NCI-H2107 treated with DMSO at 0.1 percent for 48 hours (cell line): Measurements from ENCODE around the gene HDAC9.

Experiments
- DNase-seq: peaks from one replicate; lab custom pipeline; 2025; ENCODE audit not compliant: unreplicated experiment; lab: John Stamatoyannopoulos, UW

The HDAC9 gene

DNA sequence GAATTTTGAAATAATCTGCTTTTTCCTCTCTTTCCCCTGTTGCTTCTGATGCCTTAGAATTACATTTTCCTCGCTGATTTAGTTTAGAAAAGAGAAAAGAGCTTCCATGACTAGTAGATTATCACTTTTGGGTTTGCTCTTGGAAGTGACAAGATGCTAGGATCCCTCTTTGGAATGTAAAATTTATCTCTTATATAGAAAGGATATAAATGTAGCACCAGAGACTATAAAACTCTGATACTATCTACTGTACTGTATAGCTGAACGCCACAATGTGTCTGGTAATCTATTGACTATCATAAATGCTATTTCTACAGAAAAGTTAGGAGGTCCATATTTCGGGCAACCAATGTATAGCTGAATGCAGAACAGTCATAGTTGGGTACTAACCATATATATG, 1.1 kb upstream of the HDAC9 start:
- no peak for DNase-seq

- peak; percentile 89 for DNase-seq
Observed at GRCh38 chr7:18494821-18495408, 634 bp upstream of the HDAC9 start.

- peak; percentile 79 for DNase-seq
Observed at GRCh38 chr7:18496341-18496700, 772 bp downstream of the HDAC9 start.

- peak; percentile 55 for DNase-seq
Observed at GRCh38 chr7:18497082-18497481, 1.5 kb downstream of the HDAC9 start.

DNA sequence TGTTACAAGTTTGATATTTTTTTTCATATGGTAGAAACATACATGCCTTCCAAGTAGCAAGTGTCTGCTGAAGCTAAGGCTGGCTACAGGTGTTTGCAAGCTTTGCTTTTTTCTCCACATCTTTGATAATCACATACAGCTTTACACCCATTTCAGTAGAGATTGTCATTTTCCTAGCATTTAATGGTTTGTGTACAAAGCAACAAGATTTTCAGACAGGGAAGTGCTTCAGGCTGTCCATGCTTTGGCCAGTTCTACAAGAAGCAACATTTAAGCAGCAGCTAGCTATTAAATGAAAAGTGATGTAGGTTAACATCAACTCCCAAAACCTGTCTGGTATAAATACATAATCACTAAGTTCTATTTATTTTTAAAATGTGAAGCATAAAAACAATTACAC, 2.3 kb downstream of the HDAC9 start:
- no peak for DNase-seq

DNA sequence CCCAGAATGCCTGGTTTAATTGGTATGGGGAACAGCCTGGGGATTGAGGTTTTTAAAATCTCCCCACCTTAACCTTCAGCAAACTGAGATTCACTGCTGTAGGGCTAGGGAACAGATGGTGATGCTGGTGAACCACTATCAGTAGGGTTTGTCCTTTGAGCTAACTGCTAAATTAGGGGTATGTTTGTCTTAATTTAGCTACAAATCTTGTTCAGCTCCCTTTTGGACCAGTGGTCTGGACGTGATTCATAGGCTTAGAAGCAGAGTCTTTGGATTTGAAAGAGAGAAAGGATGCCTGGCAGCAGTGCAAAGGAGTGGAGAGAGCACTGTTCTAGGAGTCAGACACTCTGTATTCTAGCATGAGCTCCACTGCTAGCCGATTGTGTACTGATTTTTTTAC, 2.8 kb downstream of the HDAC9 start:
- no peak for DNase-seq

DNA sequence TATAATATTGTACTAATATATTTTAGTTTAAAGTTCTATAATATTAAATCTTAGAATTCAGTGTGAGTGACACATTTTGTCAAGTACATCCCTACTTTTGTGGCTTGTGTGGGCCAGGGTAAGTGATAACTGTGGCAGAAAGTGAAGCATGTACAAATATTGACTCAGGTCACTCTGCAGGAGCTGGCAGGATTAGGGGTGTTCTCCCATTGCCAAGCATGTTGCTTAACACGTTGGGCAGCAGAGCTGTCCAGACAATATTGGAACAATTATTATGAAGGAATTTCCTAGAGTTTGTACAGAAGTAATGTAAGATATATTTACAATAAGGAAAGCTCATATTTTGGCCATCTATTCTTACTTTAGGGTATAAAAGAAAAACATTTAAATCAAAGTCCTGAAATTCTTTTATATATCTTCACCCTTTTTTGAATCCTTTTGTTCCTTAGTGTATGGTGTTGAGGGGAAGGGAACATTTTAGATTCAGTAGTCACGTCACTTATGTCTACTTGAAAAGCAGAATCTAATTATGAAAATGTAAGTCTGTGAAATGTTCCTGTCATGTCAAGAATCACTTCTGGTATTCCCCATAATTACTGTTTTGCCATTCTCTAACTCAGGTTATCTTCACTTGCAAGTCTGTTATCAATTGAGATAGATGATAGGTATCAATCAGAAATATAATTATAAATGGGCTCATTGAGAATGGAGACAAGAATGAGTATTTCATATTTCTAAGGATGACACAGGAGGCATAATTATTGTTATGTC, 4.0 kb downstream of the HDAC9 start:
- DNase-seq: no peak

DNA sequence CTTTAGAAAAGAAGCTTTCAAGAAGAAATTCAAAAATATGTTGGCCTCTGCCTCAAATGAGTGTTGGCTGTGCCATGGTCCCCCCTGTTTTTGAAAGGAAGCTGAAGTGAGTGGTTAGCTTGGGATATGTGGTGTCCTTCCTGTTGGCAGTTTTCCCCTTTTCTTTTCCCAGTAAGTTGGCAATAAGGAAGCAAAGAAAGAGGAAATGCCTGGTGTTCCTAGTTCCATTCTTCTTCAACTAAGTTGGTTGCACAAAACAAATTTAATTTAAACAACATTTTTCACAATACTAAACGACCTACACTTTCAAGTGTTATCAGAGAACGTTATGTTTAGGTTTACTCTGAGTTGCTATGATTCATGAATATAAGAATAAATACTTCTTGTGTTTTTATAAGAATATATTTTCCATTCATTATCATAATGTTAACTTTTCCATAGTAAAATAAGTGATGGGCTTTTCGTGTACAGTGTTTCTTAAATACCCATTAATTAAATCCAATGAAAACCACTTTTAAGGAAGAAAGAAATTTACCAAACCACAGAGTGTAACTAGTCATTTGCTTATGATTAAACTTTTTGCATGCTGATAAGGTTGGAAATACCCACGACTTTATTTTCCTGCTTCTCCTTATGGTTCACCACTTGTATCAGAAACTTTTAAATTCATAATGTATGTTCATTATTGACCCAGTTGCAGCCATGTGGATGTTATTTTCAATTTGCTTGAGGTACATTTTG, 7.7 kb downstream of the HDAC9 start:
- no peak for DNase-seq

DNA sequence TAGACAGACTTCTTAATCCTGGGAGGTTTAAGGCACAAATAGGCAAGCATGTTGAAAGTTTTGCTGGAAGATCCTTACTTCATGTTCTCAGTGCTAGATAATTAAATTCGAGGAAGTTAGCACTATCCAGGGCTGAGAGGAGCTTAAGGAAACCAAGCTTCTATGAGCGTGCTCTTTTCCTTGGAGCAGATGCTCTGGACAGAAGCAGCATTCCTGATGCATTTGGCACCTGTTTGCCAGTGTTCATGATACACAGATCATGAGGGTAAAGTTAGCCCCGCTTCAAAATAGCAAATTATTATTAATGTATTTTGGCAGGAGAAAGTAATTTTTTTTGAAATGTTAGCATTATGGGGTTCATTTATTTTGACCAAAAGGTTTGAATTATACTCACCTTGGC, 9.4 kb downstream of the HDAC9 start:
- DNase-seq: no peak

DNA sequence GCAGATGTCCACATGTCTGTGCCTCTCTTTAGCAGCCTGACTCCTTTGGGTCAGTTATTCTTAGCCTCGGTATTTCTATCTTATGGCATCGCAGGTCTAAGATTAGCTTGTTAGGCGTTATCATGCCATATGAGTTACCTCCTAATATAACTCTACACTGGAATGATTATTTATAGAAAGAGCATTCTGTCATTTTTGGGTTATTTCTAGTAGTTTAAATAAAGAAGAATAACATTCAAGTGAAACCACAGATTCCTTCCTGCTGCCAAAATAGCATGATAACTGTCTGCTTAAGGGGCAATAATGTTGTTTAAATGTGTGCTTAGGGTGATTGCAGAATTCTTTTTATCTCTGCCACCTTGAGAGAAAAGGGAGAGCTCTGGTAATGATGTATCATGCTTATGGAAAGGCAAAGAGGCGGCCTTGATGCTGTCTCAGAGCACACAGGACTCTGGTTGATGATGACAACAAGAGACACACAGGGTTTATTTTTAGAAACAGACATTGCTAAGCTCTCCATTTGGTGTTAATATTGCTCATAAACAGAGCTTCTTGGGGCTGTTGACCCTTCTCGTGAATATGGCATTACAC, 10.4 kb downstream of the HDAC9 start:
- DNase-seq: no peak

DNA sequence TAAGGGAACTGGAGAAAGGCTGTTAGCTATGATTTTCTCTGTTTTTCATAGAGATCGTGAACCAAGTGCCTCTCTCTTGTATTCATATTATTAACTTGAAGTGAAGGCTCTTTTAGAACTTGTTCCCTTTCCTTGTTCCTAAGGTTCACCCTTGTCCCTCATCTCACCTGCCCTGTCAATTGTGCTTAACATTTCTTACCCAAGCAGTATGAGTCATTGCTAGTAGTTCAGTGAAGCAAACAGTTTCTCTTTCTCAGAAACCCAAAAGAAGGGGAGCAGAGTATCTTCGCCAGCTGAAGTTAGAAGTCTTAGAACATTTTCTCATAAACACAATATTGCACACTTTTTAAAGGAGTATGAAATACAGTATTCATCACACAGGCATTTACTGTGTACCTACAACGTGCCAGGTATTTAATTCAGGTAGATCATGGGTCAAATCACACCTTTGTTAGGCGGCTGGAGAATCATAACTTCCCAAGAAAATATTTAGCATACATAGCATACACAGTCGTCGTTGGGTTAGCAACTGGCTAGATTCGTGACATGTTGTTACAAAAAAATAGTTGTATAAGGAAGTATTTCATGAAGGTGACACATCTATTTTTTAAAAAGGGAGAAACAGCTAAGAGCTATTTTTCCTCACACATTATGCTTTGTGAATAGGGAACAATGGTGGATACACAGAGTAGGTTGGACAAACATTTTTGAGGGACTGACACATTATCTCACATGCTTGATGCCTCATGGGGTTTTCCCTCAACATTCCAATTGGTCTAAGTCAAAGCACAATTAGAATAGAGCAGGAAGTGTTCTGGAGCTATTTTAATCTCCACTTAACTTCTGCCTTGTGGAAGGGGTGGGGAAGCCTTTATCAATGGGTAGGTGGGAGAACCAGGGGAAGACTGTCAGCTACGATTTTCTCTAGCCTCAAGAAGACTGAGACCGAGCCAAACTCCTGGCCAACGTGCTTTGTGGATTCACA, 13.2 kb downstream of the HDAC9 start:
- DNase-seq: peak; percentile 51

- no peak for DNase-seq
Observed at GRCh38 chr7:18509481-18509880, 13.9 kb downstream of the HDAC9 start.

DNA sequence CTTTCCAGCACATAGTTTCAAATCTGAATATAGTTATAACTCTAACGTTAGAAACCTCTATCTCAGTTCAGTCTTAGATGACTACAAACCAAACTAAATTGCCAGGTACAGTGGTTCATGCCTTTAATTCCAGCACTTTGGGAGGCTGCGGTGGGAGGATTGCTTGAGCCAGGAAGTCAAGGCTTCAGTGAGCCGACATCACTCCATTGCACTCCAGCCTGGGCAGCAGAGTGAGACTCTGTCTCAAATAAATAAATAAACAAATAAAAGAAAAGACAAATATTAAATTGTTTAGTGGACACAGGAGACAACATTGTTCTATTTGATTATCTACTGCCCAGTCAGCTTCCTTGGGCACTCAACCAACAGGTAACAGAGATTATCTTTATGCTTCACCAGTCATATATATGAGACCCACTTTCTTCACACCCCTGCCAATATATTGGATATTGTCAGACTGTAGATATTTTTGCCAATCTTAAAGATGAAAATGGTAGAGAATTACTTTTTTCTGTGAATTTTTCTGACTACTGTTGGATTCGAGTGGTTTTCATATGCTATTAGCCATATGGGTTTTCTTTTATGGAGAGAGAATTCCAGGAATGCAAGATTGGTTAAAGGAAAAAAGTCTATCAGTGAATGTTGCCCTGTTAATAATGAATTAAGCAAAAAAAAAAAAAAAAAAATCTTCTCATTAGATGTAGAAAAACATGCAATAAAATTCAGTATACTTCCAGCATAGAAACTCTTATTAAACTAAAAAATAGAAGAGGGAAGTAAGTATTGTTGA, 16.0 kb downstream of the HDAC9 start:
- no peak for DNase-seq

GRCh38 chr7:18513343-18513742, 17.8 kb downstream of the HDAC9 start:
- no peak for DNase-seq

GRCh38 chr7:18515067-18515466, 19.5 kb downstream of the HDAC9 start:
- no peak for DNase-seq

GRCh38 chr7:18517646-18518045, 22.1 kb downstream of the HDAC9 start:
- no peak for DNase-seq

- no peak for DNase-seq
Observed at GRCh38 chr7:18518555-18518954, 23.0 kb downstream of the HDAC9 start.

GRCh38 chr7:18520450-18521235, 25.1 kb downstream of the HDAC9 start:
- no peak for DNase-seq

DNA sequence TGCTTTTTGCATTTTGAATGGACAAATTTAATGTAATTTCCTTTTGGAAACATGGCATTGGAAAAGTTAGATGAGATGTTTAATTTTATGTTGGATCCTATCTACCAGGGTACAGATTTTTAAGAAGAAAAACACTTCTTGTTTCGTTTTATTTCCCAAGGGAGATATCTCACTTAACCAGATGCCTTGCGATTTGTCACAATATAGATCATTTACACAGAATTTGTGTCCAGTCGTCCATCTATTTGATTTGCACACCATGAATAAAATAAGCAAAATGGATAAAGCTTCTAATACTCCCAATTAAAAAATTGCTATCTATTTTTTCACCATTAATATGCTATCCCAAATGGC, 25.7 kb downstream of the HDAC9 start:
- no peak for DNase-seq
